HEK293 (cell line): Measurements from ENCODE around the gene PTGIR.

Source experiments
- CTCF ChIA-PET: fragments of 350-600 bp; formaldehyde crosslinking; extraction: SDS; loops from one replicate; lab custom pipeline; 2021; ENCODE audit warnings: antibody characterized with exemption; lab: Yijun Ruan, JAX
- POLR2A ChIA-PET: fragments of 300-600 bp; formaldehyde crosslinking; extraction: SDS; loops from one replicate; lab custom pipeline; 2020; ENCODE audit warnings: antibody characterized with exemption, inconsistent platforms; lab: Yijun Ruan, JAX
- H3K27ac ChIP-seq: fragments of 200-500 bp; sonication (Bioruptor generic); 2 replicates; pipeline ENCODE4 v1.5.1; 2014; ENCODE audit warnings: low read depth, low read length, control low read depth, inconsistent platforms; ENCODE audit errors: extremely low read depth
- H3K36me3 ChIP-seq, 2 experiments: fragments of 200-500 bp in 1 of 2; sonication (Bioruptor generic) in 1 of 2; 1 replicate in 1 of 2; 2 replicates in 1 of 2; pipeline ENCODE4 v1.5.1; 2014 to 2017; ENCODE audit warnings: inconsistent platforms in 2 of 2, low read length in 2 of 2; ENCODE audit not compliant: control insufficient read depth in 2 of 2, insufficient read depth in 1 of 2
- H3K4me1 ChIP-seq: fragments of 200-500 bp; sonication (Bioruptor generic); 2 replicates; pipeline ENCODE4 v1.5.1; 2014; ENCODE audit warnings: mild to moderate bottlenecking, low read length, inconsistent platforms; ENCODE audit not compliant: control insufficient read depth, insufficient read depth
- H3K4me3 ChIP-seq: 2 replicates; pipeline ENCODE4 v1.5.1; 2011; ENCODE audit warnings: low read depth, mild to moderate bottlenecking, control low read depth, low read length, moderate library complexity
- H3K9me3 ChIP-seq: fragments of 200-500 bp; sonication (Bioruptor generic); 2 replicates; pipeline ENCODE4 v1.5.1; 2014; ENCODE audit warnings: low read depth, low read length, inconsistent platforms; ENCODE audit not compliant: control insufficient read depth, insufficient read depth
- BCL11A ChIP-seq: fragments of 450-650 bp; formaldehyde crosslinking; IDR thresholded peaks from 2 replicates; pipeline ENCODE4 v1.5.1; 2016; ENCODE audit warnings: low read depth, missing biosample characterization, missing genetic modification characterization
- EGR2 ChIP-seq: fragments of 450-650 bp; formaldehyde crosslinking; IDR thresholded peaks from 2 replicates; pipeline ENCODE4 v1.5.1; 2016; ENCODE audit warnings: low read depth, missing biosample characterization, missing genetic modification characterization
- HOXC10 ChIP-seq: sonication (generic); formaldehyde crosslinking; IDR thresholded peaks from 2 replicates; pipeline ENCODE4 v1.8.1; 2023; ENCODE audit warnings: mild to moderate bottlenecking, missing genetic modification reagents
- PBX3 ChIP-seq: sonication (generic); formaldehyde crosslinking; IDR thresholded peaks from 2 replicates; pipeline ENCODE4 v1.8.1; 2022; ENCODE audit warnings: mild to moderate bottlenecking, moderate library complexity, missing genetic modification reagents
- SP2 ChIP-seq: fragments of 450-650 bp; formaldehyde crosslinking; IDR thresholded peaks from 2 replicates; pipeline ENCODE4 v1.5.1; 2016; ENCODE audit warnings: missing biosample characterization, missing genetic modification characterization
- TSHZ1 ChIP-seq: fragments of 450-650 bp; formaldehyde crosslinking; IDR thresholded peaks from 2 replicates; pipeline ENCODE4 v1.5.1; 2016; ENCODE audit warnings: missing biosample characterization, missing genetic modification characterization, borderline replicate concordance
- ZBTB44 ChIP-seq: fragments of 450-650 bp; IDR thresholded peaks from 2 replicates; pipeline ENCODE4 v1.5.1; 2018; ENCODE audit warnings: missing biosample characterization, mild to moderate bottlenecking, missing genetic modification characterization
- ZBTB48 ChIP-seq: fragments of 450-650 bp; formaldehyde crosslinking; IDR thresholded peaks from 2 replicates; pipeline ENCODE4 v1.5.1; 2016; ENCODE audit warnings: missing biosample characterization, missing genetic modification characterization
- ZNF121 ChIP-seq: fragments of 450-650 bp; formaldehyde crosslinking; IDR thresholded peaks from 2 replicates; pipeline ENCODE4 v1.5.1; 2016; ENCODE audit warnings: missing biosample characterization, missing genetic modification characterization
- ZNF169 ChIP-seq: fragments of 450-650 bp; formaldehyde crosslinking; IDR thresholded peaks from 2 replicates; pipeline ENCODE4 v1.5.1; 2016; ENCODE audit warnings: missing biosample characterization, missing genetic modification characterization
- ZNF221 ChIP-seq: fragments of 450-650 bp; formaldehyde crosslinking; IDR thresholded peaks from 2 replicates; pipeline ENCODE4 v1.5.1; 2017; ENCODE audit warnings: missing biosample characterization, missing genetic modification characterization, borderline replicate concordance
- ZNF449 ChIP-seq: fragments of 450-650 bp; formaldehyde crosslinking; IDR thresholded peaks from 2 replicates; pipeline ENCODE4 v1.5.1; 2017; ENCODE audit warnings: missing biosample characterization, mild to moderate bottlenecking, missing genetic modification characterization, moderate library complexity
- ZNF701 ChIP-seq: fragments of 450-650 bp; formaldehyde crosslinking; IDR thresholded peaks from 2 replicates; pipeline ENCODE4 v1.5.1; 2016; ENCODE audit warnings: missing biosample characterization, missing genetic modification characterization
- TF ChIP-seq, protein P1 (sequence below): fragments of 450-650 bp; formaldehyde crosslinking; IDR thresholded peaks from 2 replicates; pipeline ENCODE4 v1.5.1; 2017; ENCODE audit warnings: missing biosample characterization, missing genetic modification characterization
- TF ChIP-seq, protein P2 (sequence below): fragments of 450-650 bp; formaldehyde crosslinking; IDR thresholded peaks from 2 replicates; pipeline ENCODE4 v1.5.1; 2016; ENCODE audit warnings: missing biosample characterization, missing genetic modification characterization
- TF ChIP-seq, protein P3 (sequence below): fragments of 450-650 bp; formaldehyde crosslinking; IDR thresholded peaks from 2 replicates; pipeline ENCODE4 v1.5.1; 2016; ENCODE audit warnings: missing biosample characterization, missing genetic modification characterization
- TF ChIP-seq, protein P4 (sequence below): fragments of 450-650 bp; formaldehyde crosslinking; IDR thresholded peaks from 2 replicates; pipeline ENCODE4 v1.5.1; 2016; ENCODE audit warnings: missing biosample characterization, missing genetic modification characterization

The PTGIR gene

DNA sequence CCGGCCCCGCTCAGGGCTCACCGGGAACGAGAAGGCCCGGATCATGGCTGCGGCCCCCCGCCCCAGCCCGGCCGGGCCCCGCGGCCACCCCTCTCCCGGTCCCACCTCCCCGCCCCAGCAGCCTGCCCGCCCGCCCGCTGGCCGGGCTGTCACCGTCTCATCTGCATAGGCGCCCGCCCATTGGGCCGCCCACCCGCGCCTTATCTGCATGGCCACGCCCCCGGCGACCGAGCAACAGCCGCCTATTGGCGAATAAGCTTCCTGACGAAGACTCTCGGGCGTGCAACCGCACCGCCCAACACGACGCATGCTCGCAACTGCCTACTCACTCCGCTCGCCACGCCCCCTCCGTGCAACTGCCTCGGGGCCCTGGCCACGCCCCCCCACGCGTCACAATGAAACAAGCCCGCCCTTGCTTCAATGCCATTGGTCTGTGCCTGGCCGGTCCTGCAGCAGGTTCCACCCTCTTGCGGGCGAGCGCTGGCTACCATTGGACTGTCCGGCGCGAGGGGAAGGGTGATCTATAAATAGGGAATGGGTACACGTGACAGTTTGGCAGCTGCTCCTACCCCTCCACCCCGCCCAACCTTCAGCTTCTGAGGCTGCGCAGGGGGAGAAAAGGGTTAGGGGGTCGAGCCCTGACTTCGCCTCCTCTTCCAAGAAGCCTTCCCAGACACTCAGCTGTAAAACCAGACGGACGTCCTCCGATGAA lies 36.3 kb upstream of the PTGIR start, which contains the start of gene DACT3:
DACT3 (minus strand) TSS at position 163 of the 712 bp plus-strand sequence; CDS start at position 45, 118 bp downstream.
- ChIA-PET POLR2A (interaction anchor here (0.5 to 2.7 kb wide), 15 partner anchors 9 to 1029 kb away, joined by 3 to 27 read pairs (median 3); partner anchors contain the start of genes CALM3, IRF2BP1 and TMEM160), CTCF (interaction anchor here (0.6 to 7.6 kb wide), 41 partner anchors 9 to 464 kb away, joined by 3 to 327 read pairs (median 7); partner anchors contain the start of genes CALM3, GNG8 and PTGIR)
- Histone ChIP-seq H3K4me1 (peaks cover 21% of the 10 kb centered on the region), H3K9me3 (no peaks in the 10 kb centered on the region), H3K4me3 (peak within 1 kb of the TSS; percentile 45), H3K27ac (peak within 1 kb of the TSS; percentile 27; the same call in 1 of the 2 replicates), H3K36me3 (no peaks in the 10 kb centered on the region; a peak in 1 of 3 replicates)
- TF ChIP-seq ZNF121 (tag by site-specific recombination) (no peak), ZBTB44 (tag by site-specific recombination) (no peak), SP2 (peak; percentile 97), ZBTB48 (tag by site-specific recombination) (no peak), EGR2 (peak; percentile 35; the same call in 1 of the 2 replicates), ZNF701 (no peak), ZNF221 (tag by site-specific recombination) (no peak), BCL11A (tag by site-specific recombination) (no peak), TSHZ1 (no peak), ZNF449 (tag by site-specific recombination) (0 out of 2 replicates have a peak, but pooled peaks have one; percentile 47), HOXC10 (no peak), PBX3 (CRISPR knock-in tag) (no peak), ZNF169 (tag by site-specific recombination) (no peak)
- TF ChIP-seq, protein P1, sequence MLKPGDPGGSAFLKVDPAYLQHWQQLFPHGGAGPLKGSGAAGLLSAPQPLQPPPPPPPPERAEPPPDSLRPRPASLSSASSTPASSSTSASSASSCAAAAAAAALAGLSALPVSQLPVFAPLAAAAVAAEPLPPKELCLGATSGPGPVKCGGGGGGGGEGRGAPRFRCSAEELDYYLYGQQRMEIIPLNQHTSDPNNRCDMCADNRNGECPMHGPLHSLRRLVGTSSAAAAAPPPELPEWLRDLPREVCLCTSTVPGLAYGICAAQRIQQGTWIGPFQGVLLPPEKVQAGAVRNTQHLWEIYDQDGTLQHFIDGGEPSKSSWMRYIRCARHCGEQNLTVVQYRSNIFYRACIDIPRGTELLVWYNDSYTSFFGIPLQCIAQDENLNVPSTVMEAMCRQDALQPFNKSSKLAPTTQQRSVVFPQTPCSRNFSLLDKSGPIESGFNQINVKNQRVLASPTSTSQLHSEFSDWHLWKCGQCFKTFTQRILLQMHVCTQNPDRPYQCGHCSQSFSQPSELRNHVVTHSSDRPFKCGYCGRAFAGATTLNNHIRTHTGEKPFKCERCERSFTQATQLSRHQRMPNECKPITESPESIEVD (tag by site-specific recombination) = no peak
- TF ChIP-seq, protein P2, sequence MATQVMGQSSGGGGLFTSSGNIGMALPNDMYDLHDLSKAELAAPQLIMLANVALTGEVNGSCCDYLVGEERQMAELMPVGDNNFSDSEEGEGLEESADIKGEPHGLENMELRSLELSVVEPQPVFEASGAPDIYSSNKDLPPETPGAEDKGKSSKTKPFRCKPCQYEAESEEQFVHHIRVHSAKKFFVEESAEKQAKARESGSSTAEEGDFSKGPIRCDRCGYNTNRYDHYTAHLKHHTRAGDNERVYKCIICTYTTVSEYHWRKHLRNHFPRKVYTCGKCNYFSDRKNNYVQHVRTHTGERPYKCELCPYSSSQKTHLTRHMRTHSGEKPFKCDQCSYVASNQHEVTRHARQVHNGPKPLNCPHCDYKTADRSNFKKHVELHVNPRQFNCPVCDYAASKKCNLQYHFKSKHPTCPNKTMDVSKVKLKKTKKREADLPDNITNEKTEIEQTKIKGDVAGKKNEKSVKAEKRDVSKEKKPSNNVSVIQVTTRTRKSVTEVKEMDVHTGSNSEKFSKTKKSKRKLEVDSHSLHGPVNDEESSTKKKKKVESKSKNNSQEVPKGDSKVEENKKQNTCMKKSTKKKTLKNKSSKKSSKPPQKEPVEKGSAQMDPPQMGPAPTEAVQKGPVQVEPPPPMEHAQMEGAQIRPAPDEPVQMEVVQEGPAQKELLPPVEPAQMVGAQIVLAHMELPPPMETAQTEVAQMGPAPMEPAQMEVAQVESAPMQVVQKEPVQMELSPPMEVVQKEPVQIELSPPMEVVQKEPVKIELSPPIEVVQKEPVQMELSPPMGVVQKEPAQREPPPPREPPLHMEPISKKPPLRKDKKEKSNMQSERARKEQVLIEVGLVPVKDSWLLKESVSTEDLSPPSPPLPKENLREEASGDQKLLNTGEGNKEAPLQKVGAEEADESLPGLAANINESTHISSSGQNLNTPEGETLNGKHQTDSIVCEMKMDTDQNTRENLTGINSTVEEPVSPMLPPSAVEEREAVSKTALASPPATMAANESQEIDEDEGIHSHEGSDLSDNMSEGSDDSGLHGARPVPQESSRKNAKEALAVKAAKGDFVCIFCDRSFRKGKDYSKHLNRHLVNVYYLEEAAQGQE (tag by site-specific recombination) = no peak
- TF ChIP-seq, protein P3, sequence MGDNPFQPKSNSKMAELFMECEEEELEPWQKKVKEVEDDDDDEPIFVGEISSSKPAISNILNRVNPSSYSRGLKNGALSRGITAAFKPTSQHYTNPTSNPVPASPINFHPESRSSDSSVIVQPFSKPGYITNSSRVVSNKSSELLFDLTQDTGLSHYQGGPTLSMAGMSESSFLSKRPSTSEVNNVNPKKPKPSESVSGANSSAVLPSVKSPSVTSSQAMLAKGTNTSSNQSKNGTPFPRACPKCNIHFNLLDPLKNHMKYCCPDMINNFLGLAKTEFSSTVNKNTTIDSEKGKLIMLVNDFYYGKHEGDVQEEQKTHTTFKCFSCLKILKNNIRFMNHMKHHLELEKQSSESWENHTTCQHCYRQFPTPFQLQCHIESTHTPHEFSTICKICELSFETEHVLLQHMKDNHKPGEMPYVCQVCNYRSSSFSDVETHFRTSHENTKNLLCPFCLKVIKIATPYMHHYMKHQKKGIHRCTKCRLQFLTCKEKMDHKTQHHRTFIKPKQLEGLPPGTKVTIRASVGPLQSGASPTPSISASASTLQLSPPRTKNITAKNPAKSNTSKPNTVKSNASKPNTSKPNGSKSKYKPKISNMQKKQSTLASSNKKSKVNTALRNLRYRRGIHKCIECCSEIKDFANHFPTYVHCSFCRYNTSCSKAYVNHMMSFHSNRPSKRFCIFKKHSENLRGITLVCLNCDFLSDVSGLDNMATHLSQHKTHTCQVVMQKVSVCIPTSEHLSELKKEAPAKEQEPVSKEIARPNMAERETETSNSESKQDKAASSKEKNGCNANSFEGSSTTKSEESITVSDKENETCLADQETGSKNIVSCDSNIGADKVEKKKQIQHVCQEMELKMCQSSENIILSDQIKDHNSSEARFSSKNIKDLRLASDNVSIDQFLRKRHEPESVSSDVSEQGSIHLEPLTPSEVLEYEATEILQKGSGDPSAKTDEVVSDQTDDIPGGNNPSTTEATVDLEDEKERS (tag by site-specific recombination) = no peak
- TF ChIP-seq, protein P4, sequence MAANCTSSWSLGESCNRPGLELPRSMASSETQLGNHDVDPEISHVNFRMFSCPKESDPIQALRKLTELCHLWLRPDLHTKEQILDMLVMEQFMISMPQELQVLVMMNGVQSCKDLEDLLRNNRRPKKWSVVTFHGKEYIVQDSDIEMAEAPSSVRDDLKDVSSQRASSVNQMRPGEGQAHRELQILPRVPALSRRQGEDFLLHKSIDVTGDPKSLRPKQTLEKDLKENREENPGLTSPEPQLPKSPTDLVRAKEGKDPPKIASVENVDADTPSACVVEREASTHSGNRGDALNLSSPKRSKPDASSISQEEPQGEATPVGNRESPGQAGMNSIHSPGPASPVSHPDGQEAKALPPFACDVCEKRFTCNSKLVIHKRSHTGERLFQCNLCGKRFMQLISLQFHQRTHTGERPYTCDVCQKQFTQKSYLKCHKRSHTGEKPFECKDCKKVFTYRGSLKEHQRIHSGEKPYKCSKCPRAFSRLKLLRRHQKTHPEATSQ (tag by site-specific recombination) = no peak
